Activated naive CD8-positive, alpha-beta T cell (primary cell): ENCODE measurements around the gene RPS6KA3.
"Not testable (repeated sequence)": the region's sequence is repeated elsewhere in the genome, so short reads cannot be mapped to it uniquely, and the experiment has no call there.

Source experiments
- H3K27ac Mint-ChIP-seq: one replicate; pipeline ENCODE4 v1.8.0; 2021; ENCODE audit warnings: mixed read lengths
- H3K27me3 Mint-ChIP-seq: one replicate; pipeline ENCODE4 v1.8.0; 2021; ENCODE audit warnings: mixed read lengths
- H3K36me3 Mint-ChIP-seq: one replicate; pipeline ENCODE4 v1.8.0; 2021; ENCODE audit warnings: mixed read lengths
- H3K4me1 Mint-ChIP-seq: one replicate; pipeline ENCODE4 v1.8.0; 2021; ENCODE audit warnings: low read depth, mixed read lengths
- H3K4me3 Mint-ChIP-seq: one replicate; pipeline ENCODE4 v1.8.0; 2021; ENCODE audit warnings: mild to moderate bottlenecking, mixed read lengths
- H3K9me3 Mint-ChIP-seq: one replicate; pipeline ENCODE4 v1.8.0; 2021; ENCODE audit warnings: low read depth, mixed read lengths

RPS6KA3 gene

GRCh38 chrX:20127440-20127839 is 139.3 kb downstream of the RPS6KA3 start:
- H3K9me3 Mint-ChIP-seq, H3K36me3 Mint-ChIP-seq, H3K4me3 Mint-ChIP-seq, H3K27me3 Mint-ChIP-seq, H3K27ac Mint-ChIP-seq, H3K4me1 Mint-ChIP-seq: not testable (repeated sequence)

GRCh38 chrX:20126833-20127232 is 139.9 kb downstream of the RPS6KA3 start:
- not testable (repeated sequence) for H3K4me3 Mint-ChIP-seq, H3K36me3 Mint-ChIP-seq, H3K9me3 Mint-ChIP-seq

GRCh38 chrX:20124964-20125363 is 141.7 kb downstream of the RPS6KA3 start:
- Mint-ChIP-seq H3K27me3 (no peaks in the 10 kb centered on the region), H3K9me3 (no peaks in the 10 kb centered on the region), H3K36me3 (no peaks in the 10 kb centered on the region), H3K27ac (no peak overlapping the region), H3K4me1 (no peaks in the 10 kb centered on the region), H3K4me3 (no peak overlapping the region)

More at GRCh38 chrX:20126833-20127232, 139.9 kb downstream of the RPS6KA3 start:
- H3K27me3 Mint-ChIP-seq, H3K27ac Mint-ChIP-seq, H3K4me1 Mint-ChIP-seq: not testable (repeated sequence)

- Mint-ChIP-seq H3K36me3 (no peaks in the 10 kb centered on the region), H3K4me1 (peaks cover 5% of the 10 kb centered on the region), H3K27me3 (peaks cover 7% of the 10 kb centered on the region), H3K9me3 (no peaks in the 10 kb centered on the region), H3K4me3 (no peak overlapping the region), H3K27ac (no peak overlapping the region)
These were observed 148.5 kb downstream of the RPS6KA3 start for GRCh38 chrX:20118065-20118824.

GRCh38 chrX:20116577-20117240 is 150.0 kb downstream of the RPS6KA3 start, which contains the start of gene MAP7D2:
Gene MAP7D2, minus strand, starts transcription at chrX:20116907. Its CDS starts 28 bp downstream, at chrX:20116879.
- H3K4me3 Mint-ChIP-seq: peak within 1 kb of the TSS; percentile 65
- H3K27ac Mint-ChIP-seq: no peak within 1 kb of the TSS
- H3K27me3 Mint-ChIP-seq: peaks cover 7% of the 10 kb centered on the region
- no peaks in the 10 kb centered on the region for H3K36me3 Mint-ChIP-seq
- no peaks in the 10 kb centered on the region for H3K9me3 Mint-ChIP-seq
- peaks cover 5% of the 10 kb centered on the region for H3K4me1 Mint-ChIP-seq

- Mint-ChIP-seq H3K36me3 (no peaks in the 10 kb centered on the region), H3K9me3 (no peaks in the 10 kb centered on the region), H3K27ac (no peak overlapping the region), H3K4me3 (peak overlapping the region; percentile 65), H3K4me1 (peaks cover 5% of the 10 kb centered on the region), H3K27me3 (peaks cover 7% of the 10 kb centered on the region)
These were observed 150.6 kb downstream of the RPS6KA3 start for GRCh38 chrX:20116087-20116576.

GRCh38 chrX:20112022-20112774 is 154.5 kb downstream of the RPS6KA3 start:
- Mint-ChIP-seq H3K27ac (no peak overlapping the region), H3K9me3 (no peaks in the 10 kb centered on the region), H3K4me1 (no peaks in the 10 kb centered on the region), H3K36me3 (no peaks in the 10 kb centered on the region), H3K27me3 (peaks cover 7% of the 10 kb centered on the region), H3K4me3 (no peak overlapping the region)

- H3K27me3 Mint-ChIP-seq: peaks cover 7% of the 10 kb centered on the region
- H3K4me3 Mint-ChIP-seq: no peak overlapping the region
- no peak overlapping the region for H3K27ac Mint-ChIP-seq
- no peaks in the 10 kb centered on the region for H3K4me1 Mint-ChIP-seq
- H3K9me3 Mint-ChIP-seq: no peaks in the 10 kb centered on the region
- H3K36me3 Mint-ChIP-seq: no peaks in the 10 kb centered on the region
These were observed 155.4 kb downstream of the RPS6KA3 start for GRCh38 chrX:20111271-20111670.

GRCh38 chrX:20101934-20102581 is 164.7 kb downstream of the RPS6KA3 start:
- Mint-ChIP-seq H3K27me3 (no peaks in the 10 kb centered on the region), H3K27ac (no peak overlapping the region), H3K4me1 (peaks cover 4% of the 10 kb centered on the region), H3K4me3 (no peak overlapping the region), H3K36me3 (no peaks in the 10 kb centered on the region), H3K9me3 (no peaks in the 10 kb centered on the region)
